ENCODE data around the gene C16orf92. TPM values are rescaled to one million over a fixed set of nuclear protein-coding genes. Genes with fewer than 3 reads are reported as not detected.
A peak's percentile ranks its signal among the peaks of the same experiment; 100 is the strongest.

C16orf92 gene
- total RNA-seq, 1 experiment from 2014 or later = not detected

DNA sequence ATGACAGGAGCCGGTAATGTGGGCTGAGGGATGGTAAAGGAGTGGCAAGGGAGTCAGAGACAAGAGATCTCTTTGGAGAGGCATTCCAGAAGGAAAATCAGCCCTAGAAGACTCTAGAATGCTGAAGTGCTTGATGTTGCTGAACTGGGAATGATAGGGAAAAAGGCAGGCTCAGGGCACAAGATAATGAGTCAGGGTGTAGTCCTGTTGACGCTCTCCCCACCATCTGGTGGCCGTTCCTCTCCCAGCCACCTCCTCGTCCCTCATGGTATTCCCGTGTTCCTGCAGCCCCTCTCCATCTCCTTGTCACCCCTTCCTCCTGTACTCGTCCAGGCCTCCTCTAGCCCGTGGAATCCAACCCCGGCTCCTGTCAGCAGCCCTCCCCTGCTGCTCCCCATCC is 31.5 kb downstream of the C16orf92 start:
- no peaks in the 10 kb centered on the region for H3K9me2 ChIP-seq (ENCODE audit: insufficient read depth)
- peaks cover 6% of the 10 kb centered on the region for H3K79me2 ChIP-seq (ENCODE audit: low read depth)
- no peak overlapping the region for H3K27ac ChIP-seq
- no TSS peak for BruUV-seq (replicated peaks)
- DNase-seq = no peak
- H3K36me3 ChIP-seq (ENCODE audit: low read depth) = no peaks in the 10 kb centered on the region
- H3K4me2 ChIP-seq = peak overlapping the region; percentile 95
- intact Hi-C loops (cut with micrococcal nuclease; ENCODE audit: unreplicated experiment) = loop anchor here (5.0 kb wide), 1 partner anchor 353 kb away; the partner anchor contains the start of gene ZNF771
- ChIA-PET POLR2A (ENCODE audit: unreplicated experiment) (interaction anchor here (0.6 to 0.9 kb wide), 2 partner anchors 10 to 1104 kb away, joined by 3 to 5 read pairs; no protein-coding TSS in a partner anchor), CTCF (interaction anchor here (1.0 to 1.4 kb wide), 2 partner anchors 11 to 22 kb away, joined by 4 to 7 read pairs; partner anchors contain the start of gene ALDOA)
- no peak overlapping the region for H3K4me3 ChIP-seq
- TF ChIP-seq CTCF (conservative IDR thresholded peaks at IDR 0.05) = no peak
- no peak for TF ChIP-seq EZH2 (IDR thresholded peaks at IDR 0.05; ENCODE audit: low read depth)
- peaks cover 20% of the 10 kb centered on the region for H3K4me1 ChIP-seq (replicated peaks; ENCODE audit: insufficient read depth)
- H2AFZ ChIP-seq = no peak overlapping the region
- no peaks in the 10 kb centered on the region for H4K20me1 ChIP-seq (ENCODE audit: insufficient read depth)
- no peaks in the 10 kb centered on the region for H3K27me3 ChIP-seq (ENCODE audit: insufficient read depth, low read depth)
- no peaks in the 10 kb centered on the region for H3K9me3 ChIP-seq (ENCODE audit: insufficient read depth, low read depth)
- H3F3A ChIP-seq (ENCODE audit: insufficient read depth, low read depth) = peaks cover 47% of the 10 kb centered on the region

DNA sequence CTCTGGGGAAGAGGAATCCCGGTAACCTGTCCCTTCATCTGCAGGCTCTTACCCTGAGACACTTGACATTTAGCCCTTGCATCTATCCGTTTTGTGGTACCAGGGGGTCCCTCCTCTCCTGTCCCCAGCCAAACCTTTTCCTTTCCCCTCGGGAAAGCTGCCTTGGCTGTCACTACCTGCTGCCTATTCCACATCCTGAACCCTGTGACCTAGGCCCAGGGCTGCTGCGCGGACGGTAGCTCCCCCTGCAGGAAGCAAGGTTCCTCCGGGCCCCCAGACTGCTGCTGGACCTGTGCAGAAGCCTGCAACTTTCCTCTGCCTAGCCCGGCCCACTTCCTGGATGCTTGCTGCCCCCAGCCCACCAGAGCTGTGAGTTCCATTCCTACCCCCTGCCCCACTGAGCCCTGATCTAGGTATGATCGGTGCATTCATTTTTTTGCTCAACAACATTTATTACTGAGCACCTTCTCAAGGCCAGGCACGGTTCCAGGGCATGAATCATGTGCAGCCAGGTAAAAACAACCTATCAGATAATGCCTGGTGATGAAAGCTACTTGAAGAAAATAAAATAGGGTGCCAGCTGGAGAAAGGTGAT is 32.1 kb downstream of the C16orf92 start:
- POLR2A ChIA-PET (ENCODE audit: unreplicated experiment) = interaction anchor here (0.5 to 0.9 kb wide), 6 partner anchors 9 to 1206 kb away, joined by 3 to 19 read pairs (median 4); no protein-coding TSS in a partner anchor
- no peaks in the 10 kb centered on the region for H3K9me2 ChIP-seq (ENCODE audit: insufficient read depth)
- H3K27me3 ChIP-seq (ENCODE audit: insufficient read depth, low read depth) = no peaks in the 10 kb centered on the region
- BruUV-seq (replicated peaks) = no TSS peak
- no peak overlapping the region for H2AFZ ChIP-seq
- no peaks in the 10 kb centered on the region for H4K20me1 ChIP-seq (ENCODE audit: insufficient read depth)
- H3K4me2 ChIP-seq = peak overlapping the region; percentile 95; the same call in 1 of the 2 replicates
- H3K36me3 ChIP-seq (ENCODE audit: low read depth) = no peaks in the 10 kb centered on the region
- intact Hi-C loops (cut with micrococcal nuclease; ENCODE audit: unreplicated experiment) = loop anchor here (5.0 kb wide), 1 partner anchor 352 kb away; the partner anchor contains the start of gene ZNF771
- peaks cover 6% of the 10 kb centered on the region for H3K79me2 ChIP-seq (ENCODE audit: low read depth)
- H3K4me3 ChIP-seq = no peak overlapping the region
- peak; percentile 60 to 67 for DNase-seq
- peaks cover 22% of the 10 kb centered on the region for H3K4me1 ChIP-seq (replicated peaks; ENCODE audit: insufficient read depth)
- CTCF ChIA-PET = interaction anchor here (1.0 to 1.4 kb wide), 3 partner anchors 10 to 23 kb away, joined by 3 to 7 read pairs (median 4); partner anchors contain the start of gene ALDOA
- no peak overlapping the region for H3K27ac ChIP-seq
- H3F3A ChIP-seq (ENCODE audit: insufficient read depth, low read depth) = peaks cover 52% of the 10 kb centered on the region
- TF ChIP-seq CTCF (conservative IDR thresholded peaks at IDR 0.05) (peak; percentile 61), EZH2 (IDR thresholded peaks at IDR 0.05; ENCODE audit: low read depth) (no peak)
- H3K9me3 ChIP-seq (ENCODE audit: insufficient read depth, low read depth) = no peaks in the 10 kb centered on the region

- no peak overlapping the region for H3K4me3 ChIP-seq
- intact Hi-C loops (cut with micrococcal nuclease; ENCODE audit: unreplicated experiment) = no loop called here
- H3K4me1 ChIP-seq (replicated peaks; ENCODE audit: insufficient read depth) = peaks cover 39% of the 10 kb centered on the region
- H3K36me3 ChIP-seq (ENCODE audit: low read depth) = no peaks in the 10 kb centered on the region
- peaks cover 28% of the 10 kb centered on the region for H3K79me2 ChIP-seq (ENCODE audit: low read depth)
- no peaks in the 10 kb centered on the region for H3K9me2 ChIP-seq (ENCODE audit: insufficient read depth)
- no peaks in the 10 kb centered on the region for H4K20me1 ChIP-seq (ENCODE audit: insufficient read depth)
- peak overlapping the region; percentile 9; the same call in 1 of the 2 replicates for H3K27ac ChIP-seq
- DNase-seq = no peak
- peak overlapping the region; percentile 22 for H3K4me2 ChIP-seq
- H3K9me3 ChIP-seq (ENCODE audit: insufficient read depth, low read depth) = no peaks in the 10 kb centered on the region
- no peak overlapping the region for H2AFZ ChIP-seq
- BruUV-seq (replicated peaks) = no TSS peak
- H3K27me3 ChIP-seq (ENCODE audit: insufficient read depth, low read depth) = no peaks in the 10 kb centered on the region
- H3F3A ChIP-seq (ENCODE audit: insufficient read depth, low read depth) = peaks cover 67% of the 10 kb centered on the region
- ChIA-PET POLR2A (ENCODE audit: unreplicated experiment) (no interaction called here), CTCF (no interaction called here)
- TF ChIP-seq EZH2 (IDR thresholded peaks at IDR 0.05; ENCODE audit: low read depth) (no peak), CTCF (conservative IDR thresholded peaks at IDR 0.05) (no peak)
Observed at GRCh38 chr16:30060346-30060745, 37.3 kb downstream of the C16orf92 start.
